Neural crest cell (in vitro differentiated cells): ENCODE results near the gene SLC38A5. TPM values are rescaled to one million over a fixed set of nuclear protein-coding genes. Genes with fewer than 3 reads are reported as not detected.

ENCODE experiments used
- DNase-seq: peaks from one replicate; pipeline ENCODE4 v3.0.0; 2021; ENCODE audit warnings: low read depth, mixed read lengths, low spot score
- H3K27ac Mint-ChIP-seq: one replicate; pipeline ENCODE4 v1.8.0; 2021; ENCODE audit warnings: mild to moderate bottlenecking, mixed read lengths; ENCODE audit not compliant: unreplicated experiment
- H3K27me3 Mint-ChIP-seq: 2 replicates; pipeline ENCODE4 v1.8.0; 2021; ENCODE audit warnings: low read depth, mild to moderate bottlenecking, mixed read lengths
- H3K36me3 Mint-ChIP-seq: 2 replicates; pipeline ENCODE4 v1.8.0; 2021; ENCODE audit warnings: low read depth, mild to moderate bottlenecking, mixed read lengths
- H3K4me1 Mint-ChIP-seq: 2 replicates; pipeline ENCODE4 v1.8.0; 2021; ENCODE audit warnings: mixed read lengths
- H3K4me3 Mint-ChIP-seq: one replicate; pipeline ENCODE4 v1.8.0; 2021; ENCODE audit warnings: mild to moderate bottlenecking, mixed read lengths
- H3K9me3 Mint-ChIP-seq: 2 replicates; pipeline ENCODE4 v1.8.0; 2021; ENCODE audit warnings: mixed read lengths
- CTCF ChIP-seq: fragments of 200-600 bp; sonication (generic); conservative IDR thresholded peaks from 2 replicates; pipeline ENCODE4 v1.5.0; 2021; ENCODE audit warnings: antibody characterized with exemption, mild to moderate bottlenecking
- total RNA-seq: library from RNA; stranded (reverse); gene quantifications from 2 replicates; pipeline ENCODE4 v1.2.1, GENCODE V29; 2021

SLC38A5 gene
- total RNA-seq, 1 donor from 2014 or later, result 8.8 TPM

- peak overlapping the region; percentile 80 for H3K4me3 Mint-ChIP-seq
- H3K4me1 Mint-ChIP-seq, result peaks cover 36% of the 10 kb centered on the region
- peaks cover 6% of the 10 kb centered on the region for H3K36me3 Mint-ChIP-seq
- no peak for TF ChIP-seq CTCF
- DNase-seq, result no peak
- no peaks in the 10 kb centered on the region for H3K9me3 Mint-ChIP-seq
- peaks cover 16% of the 10 kb centered on the region for H3K27me3 Mint-ChIP-seq
- no peak overlapping the region for H3K27ac Mint-ChIP-seq
Observed at GRCh38 chrX:48473704-48473990, 3.6 kb upstream of the SLC38A5 start.

- DNase-seq, result no peak
- Mint-ChIP-seq H3K4me1 (peaks cover 37% of the 10 kb centered on the region), H3K36me3 (peaks cover 6% of the 10 kb centered on the region)
Observed at GRCh38 chrX:48472851-48473703, 3.0 kb upstream of the SLC38A5 start.

DNA sequence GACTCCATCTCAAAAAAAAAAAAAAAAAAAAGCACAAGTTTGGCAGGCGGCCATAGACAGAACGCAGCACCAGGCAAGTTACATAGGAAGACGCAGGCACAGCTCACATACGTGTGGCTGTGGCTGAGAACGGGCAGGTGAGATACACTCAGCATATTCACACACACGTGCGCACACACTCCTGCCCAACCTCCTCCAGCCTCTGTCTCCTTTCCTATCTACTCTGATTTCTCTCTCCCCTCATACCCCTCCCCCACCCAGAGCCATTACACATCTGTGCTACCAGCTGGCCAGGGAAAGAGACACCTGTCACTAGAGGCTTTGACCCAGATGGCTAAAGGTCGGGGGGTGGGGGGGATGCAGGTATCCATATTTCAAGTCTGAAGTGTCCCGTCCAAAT lies 2.2 kb upstream of the SLC38A5 start:
- no peak for DNase-seq
- no peak for TF ChIP-seq CTCF
- Mint-ChIP-seq H3K36me3 (peaks cover 6% of the 10 kb centered on the region), H3K27ac (no peak overlapping the region), H3K27me3 (peaks cover 29% of the 10 kb centered on the region), H3K4me1 (peaks cover 37% of the 10 kb centered on the region), H3K4me3 (no peak overlapping the region), H3K9me3 (no peaks in the 10 kb centered on the region)

More at GRCh38 chrX:48472851-48473703, 3.0 kb upstream of the SLC38A5 start:
- Mint-ChIP-seq H3K27me3 (peaks cover 21% of the 10 kb centered on the region), H3K27ac (peak overlapping the region; percentile 24), H3K4me3 (peak overlapping the region; percentile 80), H3K9me3 (no peaks in the 10 kb centered on the region)
- TF ChIP-seq CTCF, result no peak

DNA sequence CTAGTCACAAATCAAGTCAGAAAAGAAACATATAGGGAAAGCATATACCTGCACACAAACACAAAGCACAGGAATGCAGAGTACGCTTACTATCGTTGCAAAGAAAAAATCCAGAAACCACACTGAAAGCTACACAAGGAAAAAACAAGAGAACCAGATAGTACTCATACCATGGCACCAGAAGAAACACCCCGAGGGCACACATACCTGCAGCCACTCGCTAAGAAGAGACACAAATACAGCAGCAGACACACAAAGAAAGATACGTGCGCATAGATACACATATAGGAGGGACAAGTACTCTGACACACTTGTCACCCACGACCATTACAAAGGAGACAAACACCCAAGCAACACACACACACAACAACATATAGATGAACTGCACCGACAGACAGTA lies 1.4 kb upstream of the SLC38A5 start:
- Mint-ChIP-seq H3K27me3 (peaks cover 33% of the 10 kb centered on the region), H3K4me3 (peak overlapping the region; percentile 3), H3K9me3 (no peaks in the 10 kb centered on the region), H3K36me3 (peaks cover 3% of the 10 kb centered on the region), H3K4me1 (peaks cover 30% of the 10 kb centered on the region), H3K27ac (no peak overlapping the region)
- no peak for TF ChIP-seq CTCF
- DNase-seq, result no peak

DNA sequence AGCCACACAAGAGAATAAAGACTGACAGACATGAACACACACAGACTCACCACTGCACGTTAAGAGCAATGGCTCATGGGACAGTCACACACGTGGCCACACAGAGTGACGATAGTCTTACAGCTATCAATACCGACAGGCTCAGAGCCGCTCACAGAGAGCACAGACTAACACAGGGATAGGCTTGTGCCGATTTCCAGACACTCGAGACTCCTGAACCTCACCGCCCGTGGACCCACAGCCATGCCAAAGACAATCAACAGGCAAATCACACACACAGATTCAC lies 716 bp upstream of the SLC38A5 start:
- no peak overlapping the region for H3K27ac Mint-ChIP-seq
- H3K4me3 Mint-ChIP-seq, result peak overlapping the region; percentile 31
- H3K9me3 Mint-ChIP-seq, result no peaks in the 10 kb centered on the region
- DNase-seq, result no peak
- H3K27me3 Mint-ChIP-seq, result peaks cover 33% of the 10 kb centered on the region
- H3K4me1 Mint-ChIP-seq, result peaks cover 26% of the 10 kb centered on the region
- TF ChIP-seq CTCF, result no peak
- H3K36me3 Mint-ChIP-seq, result peaks cover 3% of the 10 kb centered on the region
